GM12891 (cell line): Measurements from ENCODE around the gene CELSR3.

Experiments
- PAX5 ChIP-seq: IDR thresholded peaks from 2 replicates; pipeline ENCODE4 v1.6.1; 2011; ENCODE audit warnings: low read length, moderate library complexity, mild to moderate bottlenecking; ENCODE audit not compliant: insufficient read depth, severe bottlenecking
- POLR2A ChIP-seq: IDR thresholded peaks from 2 replicates; pipeline ENCODE4 v1.6.1; 2011; ENCODE audit warnings: low read depth, low read length, control low read depth
- POLR2AphosphoS5 ChIP-seq: IDR thresholded peaks from 2 replicates; pipeline ENCODE4 v1.6.1; 2011; ENCODE audit warnings: low read depth, low read length, control low read depth
- POU2F2 ChIP-seq: IDR thresholded peaks from 2 replicates; pipeline ENCODE4 v1.6.1; 2011; ENCODE audit warnings: low read depth, mild to moderate bottlenecking, control low read depth, low read length, moderate library complexity
- SPI1 ChIP-seq: IDR thresholded peaks from 2 replicates; pipeline ENCODE4 v1.6.1; 2011; ENCODE audit warnings: low read depth, low read length, control low read depth
- TAF1 ChIP-seq: IDR thresholded peaks from 2 replicates; pipeline ENCODE4 v1.6.1; 2011; ENCODE audit warnings: low read depth, low read length, control low read depth

DNA sequence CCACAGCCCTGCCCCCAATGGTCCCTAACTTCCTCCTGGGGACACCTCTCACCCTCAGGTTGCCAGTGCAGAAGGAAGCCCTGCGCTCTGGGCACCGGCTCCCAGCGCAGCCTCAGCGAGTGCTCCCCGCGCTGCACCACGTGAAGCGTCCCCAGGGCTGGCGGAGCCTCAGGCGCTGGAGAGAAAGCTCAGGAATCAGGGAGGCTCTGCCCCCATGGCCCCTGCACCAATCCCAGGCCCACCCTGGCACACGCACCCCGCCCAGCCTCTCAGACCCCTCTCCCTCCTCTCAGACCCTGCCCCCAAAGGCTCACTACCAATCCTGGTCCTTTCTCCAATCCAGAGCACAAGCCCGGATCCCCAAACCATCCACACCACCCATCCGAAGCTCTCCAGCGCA lies 74.5 kb downstream of the CELSR3 start:
- TF ChIP-seq POLR2A (no peak), POU2F2 (no peak), TAF1 (no peak), POLR2AphosphoS5 (no peak), SPI1 (no peak), PAX5 (no peak)
